ENCODE results near the gene MNS1.

- TF ChIP-seq CTCF (IDR thresholded peaks at IDR 0.05; ENCODE audit: low read length) = no peak
- no peak for TF ChIP-seq EZH2 (IDR thresholded peaks at IDR 0.05; ENCODE audit: borderline replicate concordance, low read length)
Measured at GRCh38 chr15:56492791-56493555, 28.0 kb upstream of the MNS1 start.
